GM23338 (cell line): ENCODE measurements around the gene TIRAP. TPM values are rescaled to one million over a fixed set of nuclear protein-coding genes. Genes with fewer than 3 reads are reported as not detected.

Experiments
- ATAC-seq: fragments of 200-7000 bp; cut with Tn5 transposase; 3 replicates; pipeline ENCODE4 v1.9.1; 2020
- DNase-seq: peaks from one replicate; pipeline ENCODE4 v3.0.0-alpha.2; 2015; ENCODE audit warnings: low spot score
- H2AFZ ChIP-seq: fragments of 200-600 bp; sonication (generic); 2 replicates; pipeline ENCODE4 v1.8.0; 2016; ENCODE audit warnings: antibody characterized with exemption, mild to moderate bottlenecking, moderate library complexity
- H3F3A ChIP-seq: fragments of 200-600 bp; sonication (generic); replicated peaks from 2 replicates; pipeline ENCODE4 v1.8.0; 2017; ENCODE audit warnings: antibody characterized with exemption, mixed run types, low read depth
- H3K27ac ChIP-seq: fragments of 200-600 bp; sonication (generic); 2 replicates; pipeline ENCODE4 v1.6.1; 2016; ENCODE audit warnings: low read depth
- H3K27me3 ChIP-seq: fragments of 200-600 bp; sonication (generic); 2 replicates; pipeline ENCODE4 v1.8.0; 2016; ENCODE audit warnings: mild to moderate bottlenecking, mixed run types, moderate library complexity; ENCODE audit not compliant: insufficient read depth
- H3K36me3 ChIP-seq: fragments of 200-600 bp; sonication (generic); 2 replicates; pipeline ENCODE4 v1.8.0; 2016; ENCODE audit warnings: mild to moderate bottlenecking; ENCODE audit not compliant: insufficient read depth
- H3K4me1 ChIP-seq: fragments of 200-600 bp; sonication (generic); 2 replicates; pipeline ENCODE4 v1.8.0; 2016; ENCODE audit warnings: mild to moderate bottlenecking, moderate library complexity; ENCODE audit not compliant: insufficient read depth
- H3K4me2 ChIP-seq: fragments of 200-600 bp; sonication (generic); 2 replicates; pipeline ENCODE4 v1.7.1; 2017; ENCODE audit warnings: mixed run types
- H3K4me3 ChIP-seq: fragments of 200-600 bp; sonication (generic); 2 replicates; pipeline ENCODE4 v1.6.1; 2016; ENCODE audit warnings: mixed run types
- H3K79me2 ChIP-seq: fragments of 200-600 bp; sonication (generic); replicated peaks from 2 replicates; pipeline ENCODE4 v1.8.0; 2017; ENCODE audit warnings: mild to moderate bottlenecking; ENCODE audit not compliant: insufficient read depth
- H3K9me2 ChIP-seq: fragments of 200-600 bp; sonication (generic); 2 replicates; pipeline ENCODE4 v1.8.0; 2017; ENCODE audit not compliant: insufficient read depth
- H4K20me1 ChIP-seq: fragments of 200-600 bp; sonication (generic); replicated peaks from 2 replicates; pipeline ENCODE4 v1.8.0; 2017; ENCODE audit warnings: mild to moderate bottlenecking; ENCODE audit not compliant: insufficient read depth
- H3K27ac Mint-ChIP-seq: 2 replicates; pipeline ENCODE4 v1.8.0; 2020; ENCODE audit warnings: inconsistent platforms, mild to moderate bottlenecking, moderate library complexity, mixed read lengths
- H3K27me3 Mint-ChIP-seq: 3 replicates; pipeline ENCODE4 v1.8.0; 2022; ENCODE audit warnings: low read depth, mild to moderate bottlenecking, moderate library complexity, mixed read lengths, inconsistent platforms; ENCODE audit not compliant: insufficient read depth, poor library complexity
- H3K36me3 Mint-ChIP-seq: 3 replicates; pipeline ENCODE4 v1.8.0; 2021; ENCODE audit warnings: low read depth, mild to moderate bottlenecking, inconsistent platforms, moderate library complexity, mixed read lengths
- H3K4me1 Mint-ChIP-seq: 3 replicates; pipeline ENCODE4 v1.8.0; 2020; ENCODE audit warnings: mild to moderate bottlenecking, inconsistent platforms, mixed read lengths
- H3K4me3 Mint-ChIP-seq: 3 replicates; pipeline ENCODE4 v1.8.0; 2021; ENCODE audit warnings: moderate library complexity, mild to moderate bottlenecking, inconsistent platforms, mixed read lengths
- H3K9me3 Mint-ChIP-seq: 3 replicates; pipeline ENCODE4 v1.8.0; 2020; ENCODE audit warnings: moderate library complexity, mild to moderate bottlenecking, inconsistent platforms, mixed read lengths
- CREB1 ChIP-seq: fragments of 250-450 bp; sonication (Bioruptor Pico); IDR thresholded peaks from 2 replicates; pipeline ENCODE4 v1.5.0; 2020; ENCODE audit warnings: low read depth, mild to moderate bottlenecking, moderate library complexity
- EZH2 ChIP-seq: fragments of 200-600 bp; sonication (generic); IDR thresholded peaks from one replicate; pipeline ENCODE4 v1.8.0; 2017; ENCODE audit warnings: antibody characterized with exemption, mild to moderate bottlenecking, low read depth; ENCODE audit not compliant: unreplicated experiment
- JUNB ChIP-seq: IDR thresholded peaks from one replicate; pipeline ENCODE4 v1.6.1; 2016; ENCODE audit warnings: antibody characterized with exemption; ENCODE audit not compliant: unreplicated experiment
- NANOG ChIP-seq: IDR thresholded peaks from 2 replicates; pipeline ENCODE4 v1.6.1; 2016; ENCODE audit warnings: antibody characterized with exemption, borderline replicate concordance
- STAT1 ChIP-seq: IDR thresholded peaks from one replicate; pipeline ENCODE4 v1.6.1; 2016; ENCODE audit warnings: antibody characterized with exemption; ENCODE audit not compliant: unreplicated experiment
- ZNF114 ChIP-seq: fragments of 250-450 bp; sonication (Bioruptor Pico); IDR thresholded peaks from 2 replicates; pipeline ENCODE4 v1.5.0; 2020; ENCODE audit warnings: mild to moderate bottlenecking, moderate library complexity
- ZNF331 ChIP-seq: fragments of 250-450 bp; sonication (Bioruptor Pico); IDR thresholded peaks from 2 replicates; pipeline ENCODE4 v1.5.0; 2020; ENCODE audit warnings: low read depth, mild to moderate bottlenecking, moderate library complexity
- polyA plus RNA-seq: library from polyadenylated mRNA; unstranded; fragments of >200 nt; fragmentation: Nextera tagmentation; extraction: Ambion mirVana; gene quantifications from 2 replicates; pipeline ENCODE4 v1.2.1, GENCODE V29; 2016
- total RNA-seq: library from RNA; depleted of rRNA; stranded (reverse); fragments of >200 nt; shearing (Covaris generic); gene quantifications from 2 replicates; pipeline ENCODE4 v1.2.3, GENCODE V29; 2014
- TF ChIP-seq, protein P1 (sequence below): IDR thresholded peaks from one replicate; pipeline ENCODE4 v1.6.1; 2018; ENCODE audit warnings: antibody characterized with exemption; ENCODE audit not compliant: unreplicated experiment
- TF ChIP-seq, protein P2 (sequence below): fragments of 250-450 bp; sonication (Bioruptor Pico); IDR thresholded peaks from 2 replicates; pipeline ENCODE4 v1.5.0; 2020; ENCODE audit warnings: mild to moderate bottlenecking, moderate library complexity
- TF ChIP-seq, protein P3 (sequence below), 2 experiments: fragments of 200-600 bp in 1 of 2; sonication (generic) in 1 of 2; conservative IDR thresholded peaks; 2 replicates each; pipeline versions ENCODE4 v1.5.1 to v1.6.1; 2016 to 2017; ENCODE audit warnings: antibody characterized with exemption in 2 of 2, low read depth in 2 of 2, mild to moderate bottlenecking in 2 of 2, moderate library complexity in 1 of 2

TIRAP gene
- total and polyA plus RNA-seq, 2 experiments from 2014 or later, result 1.1 to 3.4 TPM

DNA sequence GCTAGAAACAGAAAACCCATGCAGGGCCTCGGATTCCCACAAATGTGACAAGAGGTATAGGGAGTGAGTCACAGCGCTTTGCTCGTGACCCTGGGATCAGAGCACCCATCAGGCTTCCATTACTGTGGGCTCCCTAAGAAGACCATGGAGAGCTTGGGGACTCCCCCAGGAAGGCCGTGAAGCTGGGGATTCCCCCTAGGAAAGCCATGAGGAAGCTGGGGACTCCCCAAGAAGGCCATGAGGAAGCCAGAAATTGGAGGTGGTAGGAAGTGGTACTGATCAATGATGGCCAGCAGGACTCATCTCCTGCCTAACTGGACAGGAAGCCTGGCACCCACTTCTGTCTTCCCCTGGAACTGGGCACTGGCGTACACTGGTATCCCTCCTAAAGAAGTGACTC lies 10.8 kb downstream of the TIRAP start:
- Histone ChIP-seq H3K4me2 (no peak overlapping the region), H4K20me1 (no peaks in the 10 kb centered on the region; the same call in 1 of the 2 replicates), H3F3A (peaks cover 8% of the 10 kb centered on the region; the same call in 1 of the 2 replicates), H3K27ac (no peak overlapping the region), H3K9me2 (no peaks in the 10 kb centered on the region), H3K4me3 (no peak overlapping the region), H3K4me1 (no peaks in the 10 kb centered on the region), H3K79me2 (no peaks in the 10 kb centered on the region), H3K36me3 (no peaks in the 10 kb centered on the region; the same call in 1 of the 2 replicates), H2AFZ (no peak overlapping the region), H3K27me3 (no peaks in the 10 kb centered on the region)
- TF ChIP-seq, protein P1, sequence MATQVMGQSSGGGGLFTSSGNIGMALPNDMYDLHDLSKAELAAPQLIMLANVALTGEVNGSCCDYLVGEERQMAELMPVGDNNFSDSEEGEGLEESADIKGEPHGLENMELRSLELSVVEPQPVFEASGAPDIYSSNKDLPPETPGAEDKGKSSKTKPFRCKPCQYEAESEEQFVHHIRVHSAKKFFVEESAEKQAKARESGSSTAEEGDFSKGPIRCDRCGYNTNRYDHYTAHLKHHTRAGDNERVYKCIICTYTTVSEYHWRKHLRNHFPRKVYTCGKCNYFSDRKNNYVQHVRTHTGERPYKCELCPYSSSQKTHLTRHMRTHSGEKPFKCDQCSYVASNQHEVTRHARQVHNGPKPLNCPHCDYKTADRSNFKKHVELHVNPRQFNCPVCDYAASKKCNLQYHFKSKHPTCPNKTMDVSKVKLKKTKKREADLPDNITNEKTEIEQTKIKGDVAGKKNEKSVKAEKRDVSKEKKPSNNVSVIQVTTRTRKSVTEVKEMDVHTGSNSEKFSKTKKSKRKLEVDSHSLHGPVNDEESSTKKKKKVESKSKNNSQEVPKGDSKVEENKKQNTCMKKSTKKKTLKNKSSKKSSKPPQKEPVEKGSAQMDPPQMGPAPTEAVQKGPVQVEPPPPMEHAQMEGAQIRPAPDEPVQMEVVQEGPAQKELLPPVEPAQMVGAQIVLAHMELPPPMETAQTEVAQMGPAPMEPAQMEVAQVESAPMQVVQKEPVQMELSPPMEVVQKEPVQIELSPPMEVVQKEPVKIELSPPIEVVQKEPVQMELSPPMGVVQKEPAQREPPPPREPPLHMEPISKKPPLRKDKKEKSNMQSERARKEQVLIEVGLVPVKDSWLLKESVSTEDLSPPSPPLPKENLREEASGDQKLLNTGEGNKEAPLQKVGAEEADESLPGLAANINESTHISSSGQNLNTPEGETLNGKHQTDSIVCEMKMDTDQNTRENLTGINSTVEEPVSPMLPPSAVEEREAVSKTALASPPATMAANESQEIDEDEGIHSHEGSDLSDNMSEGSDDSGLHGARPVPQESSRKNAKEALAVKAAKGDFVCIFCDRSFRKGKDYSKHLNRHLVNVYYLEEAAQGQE, result no peak
- TF ChIP-seq, protein P2, sequence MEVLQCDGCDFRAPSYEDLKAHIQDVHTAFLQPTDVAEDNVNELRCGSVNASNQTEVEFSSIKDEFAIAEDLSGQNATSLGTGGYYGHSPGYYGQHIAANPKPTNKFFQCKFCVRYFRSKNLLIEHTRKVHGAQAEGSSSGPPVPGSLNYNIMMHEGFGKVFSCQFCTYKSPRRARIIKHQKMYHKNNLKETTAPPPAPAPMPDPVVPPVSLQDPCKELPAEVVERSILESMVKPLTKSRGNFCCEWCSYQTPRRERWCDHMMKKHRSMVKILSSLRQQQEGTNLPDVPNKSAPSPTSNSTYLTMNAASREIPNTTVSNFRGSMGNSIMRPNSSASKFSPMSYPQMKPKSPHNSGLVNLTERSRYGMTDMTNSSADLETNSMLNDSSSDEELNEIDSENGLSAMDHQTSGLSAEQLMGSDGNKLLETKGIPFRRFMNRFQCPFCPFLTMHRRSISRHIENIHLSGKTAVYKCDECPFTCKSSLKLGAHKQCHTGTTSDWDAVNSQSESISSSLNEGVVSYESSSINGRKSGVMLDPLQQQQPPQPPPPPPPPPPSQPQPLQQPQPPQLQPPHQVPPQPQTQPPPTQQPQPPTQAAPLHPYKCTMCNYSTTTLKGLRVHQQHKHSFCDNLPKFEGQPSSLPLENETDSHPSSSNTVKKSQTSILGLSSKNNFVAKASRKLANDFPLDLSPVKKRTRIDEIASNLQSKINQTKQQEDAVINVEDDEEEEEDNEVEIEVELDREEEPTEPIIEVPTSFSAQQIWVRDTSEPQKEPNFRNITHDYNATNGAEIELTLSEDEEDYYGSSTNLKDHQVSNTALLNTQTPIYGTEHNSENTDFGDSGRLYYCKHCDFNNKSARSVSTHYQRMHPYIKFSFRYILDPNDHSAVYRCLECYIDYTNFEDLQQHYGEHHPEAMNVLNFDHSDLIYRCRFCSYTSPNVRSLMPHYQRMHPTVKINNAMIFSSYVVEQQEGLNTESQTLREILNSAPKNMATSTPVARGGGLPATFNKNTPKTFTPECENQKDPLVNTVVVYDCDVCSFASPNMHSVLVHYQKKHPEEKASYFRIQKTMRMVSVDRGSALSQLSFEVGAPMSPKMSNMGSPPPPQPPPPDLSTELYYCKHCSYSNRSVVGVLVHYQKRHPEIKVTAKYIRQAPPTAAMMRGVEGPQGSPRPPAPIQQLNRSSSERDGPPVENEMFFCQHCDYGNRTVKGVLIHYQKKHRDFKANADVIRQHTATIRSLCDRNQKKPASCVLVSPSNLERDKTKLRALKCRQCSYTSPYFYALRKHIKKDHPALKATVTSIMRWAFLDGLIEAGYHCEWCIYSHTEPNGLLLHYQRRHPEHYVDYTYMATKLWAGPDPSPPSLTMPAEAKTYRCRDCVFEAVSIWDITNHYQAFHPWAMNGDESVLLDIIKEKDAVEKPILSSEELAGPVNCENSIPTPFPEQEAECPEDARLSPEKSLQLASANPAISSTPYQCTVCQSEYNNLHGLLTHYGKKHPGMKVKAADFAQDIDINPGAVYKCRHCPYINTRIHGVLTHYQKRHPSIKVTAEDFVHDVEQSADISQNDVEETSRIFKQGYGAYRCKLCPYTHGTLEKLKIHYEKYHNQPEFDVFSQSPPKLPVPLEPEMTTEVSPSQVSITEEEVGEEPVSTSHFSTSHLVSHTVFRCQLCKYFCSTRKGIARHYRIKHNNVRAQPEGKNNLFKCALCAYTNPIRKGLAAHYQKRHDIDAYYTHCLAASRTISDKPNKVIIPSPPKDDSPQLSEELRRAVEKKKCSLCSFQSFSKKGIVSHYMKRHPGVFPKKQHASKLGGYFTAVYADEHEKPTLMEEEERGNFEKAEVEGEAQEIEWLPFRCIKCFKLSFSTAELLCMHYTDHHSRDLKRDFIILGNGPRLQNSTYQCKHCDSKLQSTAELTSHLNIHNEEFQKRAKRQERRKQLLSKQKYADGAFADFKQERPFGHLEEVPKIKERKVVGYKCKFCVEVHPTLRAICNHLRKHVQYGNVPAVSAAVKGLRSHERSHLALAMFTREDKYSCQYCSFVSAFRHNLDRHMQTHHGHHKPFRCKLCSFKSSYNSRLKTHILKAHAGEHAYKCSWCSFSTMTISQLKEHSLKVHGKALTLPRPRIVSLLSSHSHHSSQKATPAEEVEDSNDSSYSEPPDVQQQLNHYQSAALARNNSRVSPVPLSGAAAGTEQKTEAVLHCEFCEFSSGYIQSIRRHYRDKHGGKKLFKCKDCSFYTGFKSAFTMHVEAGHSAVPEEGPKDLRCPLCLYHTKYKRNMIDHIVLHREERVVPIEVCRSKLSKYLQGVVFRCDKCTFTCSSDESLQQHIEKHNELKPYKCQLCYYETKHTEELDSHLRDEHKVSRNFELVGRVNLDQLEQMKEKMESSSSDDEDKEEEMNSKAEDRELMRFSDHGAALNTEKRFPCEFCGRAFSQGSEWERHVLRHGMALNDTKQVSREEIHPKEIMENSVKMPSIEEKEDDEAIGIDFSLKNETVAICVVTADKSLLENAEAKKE (CRISPR knock-in tag), result no peak
- TF ChIP-seq CREB1 (CRISPR knock-in tag) (no peak), JUNB (no peak), ZNF114 (no peak), NANOG (no peak), EZH2 (no peak), STAT1 (no peak), ZNF331 (CRISPR knock-in tag) (no peak)
- TF ChIP-seq, protein P3, sequence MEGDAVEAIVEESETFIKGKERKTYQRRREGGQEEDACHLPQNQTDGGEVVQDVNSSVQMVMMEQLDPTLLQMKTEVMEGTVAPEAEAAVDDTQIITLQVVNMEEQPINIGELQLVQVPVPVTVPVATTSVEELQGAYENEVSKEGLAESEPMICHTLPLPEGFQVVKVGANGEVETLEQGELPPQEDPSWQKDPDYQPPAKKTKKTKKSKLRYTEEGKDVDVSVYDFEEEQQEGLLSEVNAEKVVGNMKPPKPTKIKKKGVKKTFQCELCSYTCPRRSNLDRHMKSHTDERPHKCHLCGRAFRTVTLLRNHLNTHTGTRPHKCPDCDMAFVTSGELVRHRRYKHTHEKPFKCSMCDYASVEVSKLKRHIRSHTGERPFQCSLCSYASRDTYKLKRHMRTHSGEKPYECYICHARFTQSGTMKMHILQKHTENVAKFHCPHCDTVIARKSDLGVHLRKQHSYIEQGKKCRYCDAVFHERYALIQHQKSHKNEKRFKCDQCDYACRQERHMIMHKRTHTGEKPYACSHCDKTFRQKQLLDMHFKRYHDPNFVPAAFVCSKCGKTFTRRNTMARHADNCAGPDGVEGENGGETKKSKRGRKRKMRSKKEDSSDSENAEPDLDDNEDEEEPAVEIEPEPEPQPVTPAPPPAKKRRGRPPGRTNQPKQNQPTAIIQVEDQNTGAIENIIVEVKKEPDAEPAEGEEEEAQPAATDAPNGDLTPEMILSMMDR (conservative IDR thresholded peaks at IDR 0.05; ENCODE audit: low read depth in 2 of 2), result no peak
- no peak overlapping the region for H3K4me3 Mint-ChIP-seq
- no peaks in the 10 kb centered on the region for H3K27me3 Mint-ChIP-seq
- no peaks in the 10 kb centered on the region for H3K9me3 Mint-ChIP-seq
- H3K36me3 Mint-ChIP-seq, result peaks cover 17% of the 10 kb centered on the region
- no peaks in the 10 kb centered on the region for H3K4me1 Mint-ChIP-seq
- DNase-seq (no peak), ATAC-seq (no peak)
- no peak overlapping the region for H3K27ac Mint-ChIP-seq
